Peyer's patch (tissue), 4 donors: Measurements from ENCODE around the gene OR6S1. TPM values are rescaled to one million over a fixed set of nuclear protein-coding genes. Genes with fewer than 3 reads are reported as not detected.

ENCODE experiments used
- DNase-seq, 3 donors: peaks; one replicate each; pipeline ENCODE4 v3.0.0-alpha.2; 2017 to 2019
- H3K27ac ChIP-seq, 4 donors: fragments of 200-600 bp; sonication (generic); one replicate each; pipeline ENCODE4 v1.5.1; 2016 to 2019
- H3K27me3 ChIP-seq, 2 donors: fragments of 200-600 bp; sonication (generic); one replicate each; pipeline ENCODE4 v1.5.1; 2019
- H3K36me3 ChIP-seq, 3 donors: fragments of 200-600 bp; sonication (generic); one replicate each; pipeline ENCODE4 v1.5.1; 2016 to 2019
- H3K4me1 ChIP-seq, 4 donors: fragments of 200-600 bp; sonication (generic); one replicate each; pipeline ENCODE4 v1.5.1; 2016 to 2019
- H3K4me3 ChIP-seq, 4 donors: fragments of 200-600 bp; sonication (generic); 1 replicate in 3 of 4; 2 replicates in 1 of 4; pipeline ENCODE4 v1.5.1; 2016 to 2019; ENCODE audit warnings: mild to moderate bottlenecking in 1 of 4
- H3K9me3 ChIP-seq, 4 donors: fragments of 200-600 bp; sonication (generic); one replicate each; pipeline ENCODE4 v1.5.1; 2016 to 2019; ENCODE audit warnings: mild to moderate bottlenecking in 1 of 4
- CTCF ChIP-seq, 6 experiments: fragments of 450-650 bp in 4 of 6; fragments of 200-600 bp in 2 of 6; sonication (generic) in 1 of 6; IDR thresholded peaks; one replicate each; pipeline ENCODE4 v1.5.1; 2017 to 2019; ENCODE audit warnings: antibody characterized with exemption in 6 of 6, mild to moderate bottlenecking in 3 of 6, moderate library complexity in 1 of 6
- POLR2A ChIP-seq, 2 donors: fragments of 450-650 bp; IDR thresholded peaks; one replicate each; pipeline ENCODE4 v1.5.1; 2017; ENCODE audit warnings: antibody characterized with exemption in 2 of 2, mild to moderate bottlenecking in 2 of 2, moderate library complexity in 2 of 2
- total RNA-seq, 4 donors: library from RNA; depleted of rRNA; stranded (reverse); fragments of >200 nt; gene quantifications; one replicate each; pipeline ENCODE4 v1.1.0, GENCODE V29; 2016

The OR6S1 gene
- total RNA-seq, 4 donors from 2014 or later, result not detected

GRCh38 chr14:20686386-20687143, 45.1 kb upstream of the OR6S1 start:
- no peaks in the 10 kb centered on the region for H3K27me3 ChIP-seq
- DNase-seq, result no peak
- peaks cover 0 to 31% (median 1%) of the 10 kb centered on the region in 4 donors for H3K4me1 ChIP-seq
- H3K4me3 ChIP-seq, result peak overlapping the region in 2 of 4 donors; percentile 12 to 77
- peak overlapping the region in 3 of 4 donors; percentile 95 to 99 (median 99) for H3K27ac ChIP-seq
- no peaks in the 10 kb centered on the region for H3K9me3 ChIP-seq
- TF ChIP-seq POLR2A (IDR thresholded peaks at IDR 0.05) (no peak), CTCF (IDR thresholded peaks at IDR 0.05) (no peak)
- H3K36me3 ChIP-seq, result no peaks in the 10 kb centered on the region

DNA sequence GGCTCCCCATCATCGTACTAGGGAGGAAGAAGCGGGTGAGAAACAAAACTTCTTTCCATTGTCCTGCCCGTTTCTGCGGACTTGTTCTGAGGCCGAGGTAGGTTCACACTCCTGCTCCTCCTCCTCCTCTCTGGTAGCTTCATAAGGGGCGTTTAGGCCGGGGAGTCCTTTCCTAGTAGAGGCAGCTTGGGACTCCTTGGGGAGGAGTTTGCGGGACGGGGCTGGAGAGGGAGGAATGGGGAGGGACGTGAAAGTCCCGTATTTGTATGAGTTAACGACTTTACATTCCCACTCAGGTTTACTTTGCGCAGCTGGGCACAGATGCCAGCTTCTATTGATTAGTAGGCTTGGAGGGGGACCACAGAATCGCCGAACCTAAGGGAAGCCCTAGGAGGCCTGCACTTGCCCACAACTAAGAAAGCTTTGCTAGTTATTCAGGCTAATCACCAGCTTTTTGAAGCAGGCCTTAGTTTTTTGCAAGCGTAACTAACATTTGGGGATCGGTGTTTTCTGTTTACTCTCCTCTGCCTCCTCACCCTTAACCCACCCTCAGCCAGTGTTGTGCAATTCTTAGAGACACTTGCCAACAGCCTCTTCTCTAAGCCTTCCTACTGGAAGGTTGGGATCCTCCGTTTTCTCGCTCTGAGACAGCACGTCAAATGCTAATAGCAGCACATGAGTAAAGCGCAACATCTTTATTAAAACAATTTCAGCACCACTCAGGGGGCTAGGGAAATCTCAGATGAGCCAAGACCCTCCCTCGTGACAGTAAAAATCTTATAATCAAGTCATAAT, 43.4 kb upstream of the OR6S1 start:
- peaks cover 3 to 43% (median 8%) of the 10 kb centered on the region in 4 donors for H3K4me1 ChIP-seq
- peak overlapping the region; percentile 58 to 79 (median 68) for H3K4me3 ChIP-seq
- no peaks in the 10 kb centered on the region for H3K9me3 ChIP-seq
- peak overlapping the region; percentile 95 to 99 (median 98) for H3K27ac ChIP-seq
- peak in 2 of 3 donors; percentile 66 to 67 for DNase-seq
- no peaks in the 10 kb centered on the region for H3K36me3 ChIP-seq
- no peaks in the 10 kb centered on the region for H3K27me3 ChIP-seq
- TF ChIP-seq CTCF (IDR thresholded peaks at IDR 0.05) (no peak), POLR2A (IDR thresholded peaks at IDR 0.05) (no peak)

DNA sequence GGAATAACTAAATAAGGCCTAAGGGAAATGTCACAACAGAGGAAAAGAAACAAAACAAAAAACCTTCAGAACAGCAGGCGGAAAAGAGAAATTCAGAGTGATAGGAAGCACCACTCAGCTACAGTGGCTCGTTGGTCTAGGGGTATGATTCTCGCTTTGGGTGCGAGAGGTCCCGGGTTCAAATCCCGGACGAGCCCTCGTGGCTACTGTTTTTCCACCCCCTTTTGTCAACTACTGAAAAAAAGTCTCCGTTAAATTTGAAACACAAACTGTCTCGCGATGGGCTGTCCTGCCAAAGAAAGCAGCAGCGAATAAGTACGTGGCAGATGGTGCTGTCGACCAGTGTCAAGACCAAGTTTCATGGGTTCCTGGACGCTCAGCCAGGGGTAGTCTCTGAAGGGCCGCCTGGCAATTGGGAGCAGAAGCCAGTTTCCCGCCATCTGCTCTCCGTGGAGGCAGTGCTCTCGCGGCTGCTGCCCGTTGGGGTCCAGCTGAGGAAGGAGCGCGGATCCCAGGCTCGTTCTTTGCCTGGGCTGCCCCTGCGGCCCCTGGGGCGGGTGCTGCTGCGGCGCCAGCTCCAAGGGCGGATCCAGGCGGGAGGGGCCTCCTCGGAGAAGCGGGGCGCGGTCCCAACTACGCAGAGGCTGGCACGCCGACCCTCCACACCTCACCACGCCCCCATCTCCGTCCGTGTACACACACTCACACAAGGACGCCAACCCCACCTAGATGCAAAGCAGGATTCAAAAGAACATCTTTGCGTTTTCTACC, 42.6 kb upstream of the OR6S1 start, which contains the start of gene RNASE4:
Gene RNASE4, plus strand, starts transcription at position 670 of the 771 bp plus-strand sequence. CDS start 14,812 bp downstream, outside the sequence.
- DNase-seq, result peak; percentile 89 to 95 (median 95)

DNA sequence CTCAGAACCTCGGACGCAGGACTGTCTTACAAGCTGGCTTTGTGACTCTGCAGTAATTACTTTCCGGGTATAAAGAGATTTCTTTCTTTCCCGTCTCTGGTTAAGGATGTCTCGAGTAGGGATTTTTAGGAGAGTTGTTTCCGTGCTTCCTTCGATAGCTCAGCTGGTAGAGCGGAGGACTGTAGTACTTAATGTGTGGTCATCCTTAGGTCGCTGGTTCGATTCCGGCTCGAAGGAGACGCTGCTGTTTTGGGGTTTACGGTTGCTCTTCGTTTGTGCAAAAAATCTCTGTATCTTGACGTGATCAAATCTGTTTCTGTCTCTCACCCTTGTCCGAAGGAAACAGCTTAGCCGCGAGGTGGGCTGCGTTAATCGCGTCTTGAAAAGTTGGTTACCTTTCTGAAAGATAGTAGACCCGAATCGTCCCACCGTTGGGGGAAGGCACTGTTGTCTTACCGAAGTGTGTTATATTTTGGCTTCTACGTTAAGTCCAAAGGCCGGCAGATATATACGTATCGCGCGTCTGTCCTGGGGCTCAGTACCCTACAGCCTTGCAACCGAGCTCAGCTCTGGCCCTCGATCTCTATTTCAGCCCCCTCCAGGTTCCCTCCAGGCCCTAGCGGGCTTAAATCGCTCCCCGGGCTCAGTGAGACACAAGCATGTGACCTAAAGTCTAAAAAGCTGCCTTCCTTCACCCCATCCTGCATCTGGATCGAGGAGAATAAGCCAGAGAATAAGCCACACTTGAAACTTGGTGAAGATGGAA, 41.8 kb upstream of the OR6S1 start:
- TF ChIP-seq POLR2A (IDR thresholded peaks at IDR 0.05) (peak in 1 of 2 donors; percentile 27), CTCF (IDR thresholded peaks at IDR 0.05) (no peak)
- no peaks in the 10 kb centered on the region for H3K27me3 ChIP-seq

More for the DNA sequence above, 42.6 kb upstream of the OR6S1 start, which contains the start of gene RNASE4:
- no peaks in the 10 kb centered on the region for H3K9me3 ChIP-seq
- H3K27ac ChIP-seq, result peak within 1 kb of the TSS; percentile 95 to 99 (median 98)
- peak; percentile 75 to 82 for TF ChIP-seq POLR2A (IDR thresholded peaks at IDR 0.05)
- no peak for TF ChIP-seq CTCF (IDR thresholded peaks at IDR 0.05)
- H3K36me3 ChIP-seq, result no peaks in the 10 kb centered on the region
- H3K27me3 ChIP-seq, result no peaks in the 10 kb centered on the region
- peaks cover 3 to 44% (median 8%) of the 10 kb centered on the region in 4 donors for H3K4me1 ChIP-seq
- H3K4me3 ChIP-seq, result peak within 1 kb of the TSS; percentile 58 to 79 (median 68)

More for the DNA sequence above, 41.8 kb upstream of the OR6S1 start:
- Histone ChIP-seq H3K27ac (peak overlapping the region; percentile 95 to 99 (median 98)), H3K36me3 (no peaks in the 10 kb centered on the region), H3K4me1 (peaks cover 3 to 44% (median 8%) of the 10 kb centered on the region in 4 donors), H3K9me3 (no peaks in the 10 kb centered on the region), H3K4me3 (peak overlapping the region; percentile 58 to 79 (median 68))
- DNase-seq, result peak; percentile 67 to 89 (median 75)
